H1 (cell line): ENCODE measurements around the gene TSHZ2.

Experiments
- ATF2 ChIP-seq: IDR thresholded peaks from 2 replicates; pipeline ENCODE4 v1.6.1; 2012; ENCODE audit warnings: low read length, inconsistent platforms
- CTCF ChIP-seq, 3 experiments: IDR thresholded peaks; 1 replicate in 2 of 3; 2 replicates in 1 of 3; pipeline versions ENCODE4 v1.5.1 to v1.6.1; 2011; ENCODE audit warnings: low read length in 3 of 3, mild to moderate bottlenecking in 3 of 3, inconsistent platforms in 2 of 3, low read depth in 1 of 3, moderate library complexity in 1 of 3; ENCODE audit not compliant: insufficient read depth in 1 of 3; ENCODE audit errors: control extremely low read depth in 1 of 3
- EP300 ChIP-seq, 2 experiments: IDR thresholded peaks; 1 replicate in 1 of 2; 2 replicates in 1 of 2; pipeline ENCODE4 v1.6.1; 2011 to 2012; ENCODE audit warnings: low read depth in 2 of 2, low read length in 2 of 2, mild to moderate bottlenecking in 2 of 2, borderline replicate concordance in 1 of 2, inconsistent platforms in 1 of 2, moderate library complexity in 1 of 2
- GABPA ChIP-seq: IDR thresholded peaks from 2 replicates; pipeline ENCODE4 v1.6.1; 2011; ENCODE audit warnings: mild to moderate bottlenecking, low read length, moderate library complexity, borderline replicate concordance; ENCODE audit not compliant: insufficient read depth
- GTF2F1 ChIP-seq: IDR thresholded peaks from 2 replicates; pipeline ENCODE4 v1.6.1; 2012; ENCODE audit warnings: low read depth, low read length, improper control_type of control experiment, borderline replicate concordance
- HDAC6 ChIP-seq: IDR thresholded peaks from one replicate; pipeline ENCODE4 v1.7.1; 2012; ENCODE audit warnings: low read depth, mild to moderate bottlenecking, inconsistent platforms, low read length, moderate library complexity
- KDM5A ChIP-seq: fragments of 200-600 bp; IDR thresholded peaks from 2 replicates; pipeline ENCODE4 v1.7.1; 2012; ENCODE audit warnings: mild to moderate bottlenecking, low read length, inconsistent platforms, mixed read lengths
- MAX ChIP-seq: IDR thresholded peaks from 2 replicates; pipeline ENCODE4 v1.6.1; 2012; ENCODE audit warnings: inconsistent platforms
- POLR2A ChIP-seq, 2 experiments: IDR thresholded peaks; 1 replicate in 1 of 2; 2 replicates in 1 of 2; pipeline ENCODE4 v1.6.1; 2011; ENCODE audit warnings: low read depth in 2 of 2, low read length in 2 of 2, mild to moderate bottlenecking in 2 of 2; ENCODE audit errors: control extremely low read depth in 1 of 2
- POLR2AphosphoS5 ChIP-seq: IDR thresholded peaks from 2 replicates; pipeline ENCODE4 v1.6.1; 2011; ENCODE audit warnings: low read depth, low read length
- SIRT6 ChIP-seq: IDR thresholded peaks from one replicate; pipeline ENCODE4 v1.7.1; 2012; ENCODE audit warnings: low read length, inconsistent platforms
- USF2 ChIP-seq: IDR thresholded peaks from 2 replicates; pipeline ENCODE4 v1.6.1; 2011; ENCODE audit warnings: low read length, improper control_type of control experiment

- TF ChIP-seq POLR2AphosphoS5 = no peak
- no peak for TF ChIP-seq GTF2F1
- no peak for TF ChIP-seq KDM5A
- TF ChIP-seq MAX = no peak
- no peak for TF ChIP-seq CTCF (IDR thresholded peaks at IDR 0.05; ENCODE audit: control extremely low read depth in 1 of 3, insufficient read depth in 1 of 3, low read depth in 1 of 3, low read length in 3 of 3)
- TF ChIP-seq EP300 (IDR thresholded peaks at IDR 0.05; ENCODE audit: borderline replicate concordance in 1 of 2, low read depth in 2 of 2, low read length in 2 of 2) = no peak
- TF ChIP-seq HDAC6 = no peak
- no peak for TF ChIP-seq POLR2A (IDR thresholded peaks at IDR 0.05; ENCODE audit: control extremely low read depth in 1 of 2, low read depth in 2 of 2, low read length in 2 of 2)
- TF ChIP-seq ATF2 = no peak
- no peak for TF ChIP-seq USF2
- no peak for TF ChIP-seq GABPA
- no peak for TF ChIP-seq SIRT6
Measured at GRCh38 chr20:53390770-53391169, 418.6 kb downstream of the TSHZ2 start.
